Esophagus squamous epithelium (tissue), 4 donors: ENCODE measurements around the gene MRAP.

Source experiments
- POLR2A ChIP-seq, 4 donors: fragments of 450-650 bp; IDR thresholded peaks; one replicate each; pipeline ENCODE4 v1.6.1; 2017; ENCODE audit warnings: antibody characterized with exemption in 4 of 4, mild to moderate bottlenecking in 4 of 4, moderate library complexity in 3 of 4
- TF ChIP-seq, protein P1 (sequence below), 6 experiments: fragments of 450-650 bp in 4 of 6; fragments of 200-600 bp in 2 of 6; sonication (generic) in 2 of 6; IDR thresholded peaks; one replicate each; pipeline ENCODE4 v1.5.1; 2016 to 2019; ENCODE audit warnings: antibody characterized with exemption in 6 of 6, mild to moderate bottlenecking in 4 of 6, moderate library complexity in 4 of 6

DNA sequence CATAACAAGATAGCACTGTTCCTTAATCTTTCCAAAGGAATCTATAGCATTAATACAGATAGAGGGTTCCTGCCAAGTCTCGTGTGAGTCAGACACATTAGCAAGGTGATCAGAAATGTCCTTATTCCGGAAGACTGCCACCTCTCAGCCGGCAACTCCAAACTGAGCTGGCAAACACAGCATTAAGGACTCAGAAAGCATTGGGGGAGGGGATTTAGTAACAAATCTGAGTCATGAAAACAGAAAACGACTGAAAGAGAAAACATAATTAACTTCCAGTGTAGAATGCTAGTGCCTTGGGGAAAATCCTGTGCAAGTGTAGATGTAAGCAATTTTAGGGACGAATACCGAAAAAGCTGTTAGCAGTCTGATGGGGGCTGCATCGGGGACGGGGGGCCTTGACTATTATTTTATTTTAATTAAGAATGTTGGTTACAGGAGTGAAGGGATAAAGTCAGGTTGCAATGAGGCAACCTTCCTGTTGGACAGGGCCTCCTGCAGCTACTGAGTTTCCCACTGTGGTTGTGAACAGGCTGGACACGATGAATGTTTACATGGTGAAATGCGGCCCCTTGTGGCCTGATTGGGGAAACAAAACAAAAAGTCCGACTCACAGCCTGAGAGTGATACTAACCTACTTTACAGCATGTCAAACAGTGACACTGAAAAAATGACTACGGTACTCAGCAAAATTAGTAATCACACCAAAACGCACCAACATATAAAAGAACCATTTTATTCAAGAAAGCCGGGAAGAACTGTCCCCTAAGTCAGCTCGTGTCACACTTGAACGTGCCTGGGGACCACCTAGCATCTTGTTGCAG is 40.5 kb upstream of the MRAP start:
- TF ChIP-seq, protein P1, sequence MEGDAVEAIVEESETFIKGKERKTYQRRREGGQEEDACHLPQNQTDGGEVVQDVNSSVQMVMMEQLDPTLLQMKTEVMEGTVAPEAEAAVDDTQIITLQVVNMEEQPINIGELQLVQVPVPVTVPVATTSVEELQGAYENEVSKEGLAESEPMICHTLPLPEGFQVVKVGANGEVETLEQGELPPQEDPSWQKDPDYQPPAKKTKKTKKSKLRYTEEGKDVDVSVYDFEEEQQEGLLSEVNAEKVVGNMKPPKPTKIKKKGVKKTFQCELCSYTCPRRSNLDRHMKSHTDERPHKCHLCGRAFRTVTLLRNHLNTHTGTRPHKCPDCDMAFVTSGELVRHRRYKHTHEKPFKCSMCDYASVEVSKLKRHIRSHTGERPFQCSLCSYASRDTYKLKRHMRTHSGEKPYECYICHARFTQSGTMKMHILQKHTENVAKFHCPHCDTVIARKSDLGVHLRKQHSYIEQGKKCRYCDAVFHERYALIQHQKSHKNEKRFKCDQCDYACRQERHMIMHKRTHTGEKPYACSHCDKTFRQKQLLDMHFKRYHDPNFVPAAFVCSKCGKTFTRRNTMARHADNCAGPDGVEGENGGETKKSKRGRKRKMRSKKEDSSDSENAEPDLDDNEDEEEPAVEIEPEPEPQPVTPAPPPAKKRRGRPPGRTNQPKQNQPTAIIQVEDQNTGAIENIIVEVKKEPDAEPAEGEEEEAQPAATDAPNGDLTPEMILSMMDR (IDR thresholded peaks at IDR 0.05): peak; percentile 39 to 84 (median 74)
- no peak for TF ChIP-seq POLR2A (IDR thresholded peaks at IDR 0.05)
